CD4-positive, alpha-beta T cell treated with Interleukin-4 for 1 hour (primary cell): ENCODE measurements around the gene ZNF525.
A peak's percentile ranks its signal among the peaks of the same experiment; 100 is the strongest.
"Not testable (repeated sequence)": the region's sequence is repeated elsewhere in the genome, so short reads cannot be mapped to it uniquely, and the experiment has no call there.

ENCODE experiments used
- DNase-seq, 2 donors: peaks; one replicate each; pipeline ENCODE4 v3.0.0-alpha.2; 2020 to 2022

The ZNF525 gene

DNA sequence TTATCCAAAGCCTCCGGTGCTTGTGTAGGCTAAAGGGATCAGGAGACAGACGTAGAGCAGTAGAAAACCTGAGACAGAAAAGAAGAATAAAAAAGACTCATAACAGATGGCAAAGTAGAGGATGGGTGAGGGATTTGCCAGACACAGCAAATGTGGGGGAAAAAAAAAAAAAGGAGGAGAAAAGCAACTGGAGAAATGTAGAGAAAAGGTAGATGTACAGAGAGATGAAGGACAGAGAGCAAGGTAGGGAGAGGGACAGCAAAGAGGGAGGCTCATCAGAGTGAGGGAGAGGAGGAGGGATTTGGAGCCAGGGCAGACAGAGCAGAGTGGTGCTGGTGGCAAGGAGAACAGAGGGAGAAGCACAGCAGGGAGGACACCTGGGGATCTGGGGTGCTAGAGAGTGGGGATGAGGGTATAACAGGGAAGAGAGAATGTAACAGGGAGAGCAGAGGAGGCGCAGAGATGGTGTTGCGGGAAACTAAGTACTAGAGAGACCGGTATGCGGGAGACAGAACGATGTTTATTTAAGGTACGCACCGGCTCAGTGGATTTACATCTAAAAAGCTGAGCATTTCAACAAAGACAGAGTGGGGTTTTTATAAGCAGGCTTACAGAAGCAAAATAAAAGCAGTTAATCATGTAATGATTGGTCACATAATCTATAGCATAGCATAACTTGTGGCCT is 30.5 kb downstream of the ZNF525 start:
- not testable (repeated sequence) for DNase-seq

DNA sequence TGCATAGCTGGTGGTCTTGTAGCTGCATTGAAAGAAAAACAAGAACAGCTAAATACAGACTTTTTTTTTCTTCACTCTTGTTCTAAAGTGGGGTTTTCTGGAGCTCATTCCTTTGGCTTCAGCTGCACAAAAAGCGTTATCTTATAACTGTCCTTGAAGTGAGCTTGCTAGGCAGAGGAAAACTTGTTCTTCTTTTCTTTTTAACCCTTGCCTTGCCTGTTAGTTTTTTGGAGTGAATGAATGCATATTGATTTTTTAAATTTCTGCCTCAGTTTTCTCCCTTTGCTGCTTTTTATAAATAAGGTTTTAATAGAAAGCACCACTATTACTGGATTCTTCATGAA is 31.0 kb downstream of the ZNF525 start:
- no peak for DNase-seq

DNA sequence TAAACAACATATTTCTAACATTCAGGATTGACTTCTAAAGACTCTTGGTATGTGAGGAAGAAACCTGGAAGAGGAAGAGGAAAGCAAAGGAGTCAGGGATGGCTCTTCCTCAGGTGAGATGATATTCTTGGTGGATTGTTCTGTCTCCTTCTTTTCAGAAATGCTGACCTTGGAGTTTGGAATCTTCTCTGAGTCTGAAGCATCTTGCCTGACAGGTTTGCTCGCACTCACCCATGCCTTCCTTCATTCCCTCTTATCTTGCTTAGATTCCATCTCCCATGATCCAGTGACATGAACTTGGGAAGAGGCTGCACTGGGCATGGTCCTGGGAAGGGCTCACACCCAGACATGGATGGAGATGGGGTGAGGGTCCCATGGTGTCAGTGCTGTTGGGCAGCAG is 32.4 kb downstream of the ZNF525 start:
- DNase-seq: not testable (repeated sequence)

DNA sequence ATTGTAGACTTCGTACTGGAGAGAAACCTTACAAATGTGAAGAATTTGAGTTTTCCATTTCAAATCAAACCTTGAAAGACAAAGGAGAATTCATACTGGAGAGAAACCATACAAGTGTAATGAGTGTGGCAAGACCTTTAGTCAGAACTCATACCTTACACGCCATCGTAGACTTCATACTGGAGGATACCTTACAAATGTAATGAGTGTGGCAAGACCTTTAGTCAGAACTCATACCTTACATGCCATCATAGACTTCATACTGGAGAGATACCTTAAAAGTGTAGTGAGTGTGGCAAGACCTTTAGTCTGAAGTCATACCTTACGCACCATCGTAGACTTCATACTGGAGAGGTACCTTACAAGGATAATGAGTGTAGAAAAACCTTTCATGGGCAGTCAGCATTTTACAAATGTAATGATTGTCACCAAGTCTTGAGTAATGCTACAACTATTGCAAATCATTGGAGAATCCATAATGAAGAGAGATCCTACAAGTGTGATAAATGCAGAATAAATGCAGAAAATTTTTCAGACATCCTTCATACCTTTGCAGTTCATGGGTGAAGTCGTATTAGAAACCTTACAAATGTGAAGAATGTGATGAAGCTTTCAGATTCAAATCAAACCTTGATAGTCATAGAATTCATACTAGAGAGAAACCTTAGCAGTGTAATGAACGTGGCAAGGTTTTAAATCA is 44.1 kb downstream of the ZNF525 start:
- DNase-seq: no peak

DNA sequence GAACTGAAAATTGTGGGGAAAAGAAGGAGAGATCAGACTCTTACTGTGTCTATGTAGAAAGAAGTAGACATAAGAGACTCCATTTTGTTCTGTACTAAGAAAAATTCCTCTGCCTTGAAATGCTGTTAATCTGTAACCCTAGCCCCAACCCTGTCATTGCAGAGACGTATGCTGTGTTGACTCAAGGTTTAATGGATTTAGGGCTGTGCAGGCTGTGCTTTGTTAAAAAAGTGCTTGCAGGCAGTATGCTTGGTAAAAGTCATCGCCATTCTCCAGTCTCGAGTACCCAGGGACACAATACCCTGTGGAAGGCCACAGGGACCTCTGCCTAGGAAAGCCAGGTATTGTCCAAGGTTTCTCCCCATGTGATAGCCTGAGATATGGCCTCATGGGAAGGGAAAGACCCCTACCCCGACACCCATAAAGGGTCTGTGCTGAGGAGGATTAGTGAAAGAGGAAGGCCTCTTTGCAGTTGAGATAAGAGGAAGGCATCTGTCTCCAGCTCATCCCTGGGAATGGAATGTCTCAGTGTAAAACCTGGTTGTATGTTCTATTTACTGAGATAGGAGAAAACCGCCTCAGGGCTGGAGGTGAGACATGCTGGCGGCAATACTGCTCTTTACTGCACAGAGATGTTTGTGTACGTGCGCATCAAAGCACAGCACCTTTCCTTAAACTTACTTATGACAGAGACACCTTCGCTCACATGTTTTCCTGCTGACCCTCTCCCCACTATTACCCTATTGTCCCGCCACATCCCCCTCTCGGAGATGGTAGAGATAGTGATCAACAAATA is 55.2 kb downstream of the ZNF525 start:
- not testable (repeated sequence) for DNase-seq

DNA sequence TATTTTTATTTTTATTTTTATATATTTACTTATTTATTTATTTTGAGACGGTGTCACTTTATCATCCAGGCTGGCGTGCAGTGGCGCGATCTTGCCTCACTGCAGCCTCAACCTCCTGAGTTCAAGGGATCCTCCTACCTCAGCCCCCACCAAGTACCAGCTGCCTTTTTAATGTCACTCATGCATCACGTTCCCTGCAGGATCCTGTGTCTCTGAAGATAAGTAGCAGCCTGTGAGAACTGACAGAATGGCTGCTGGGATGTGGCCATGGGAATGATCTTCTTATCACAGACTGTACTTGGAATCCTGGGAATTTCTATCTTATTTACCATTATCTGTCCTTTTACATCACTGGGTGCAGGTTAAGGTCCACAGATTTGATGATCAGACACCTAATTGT is 57.0 kb downstream of the ZNF525 start:
- DNase-seq: no peak

DNA sequence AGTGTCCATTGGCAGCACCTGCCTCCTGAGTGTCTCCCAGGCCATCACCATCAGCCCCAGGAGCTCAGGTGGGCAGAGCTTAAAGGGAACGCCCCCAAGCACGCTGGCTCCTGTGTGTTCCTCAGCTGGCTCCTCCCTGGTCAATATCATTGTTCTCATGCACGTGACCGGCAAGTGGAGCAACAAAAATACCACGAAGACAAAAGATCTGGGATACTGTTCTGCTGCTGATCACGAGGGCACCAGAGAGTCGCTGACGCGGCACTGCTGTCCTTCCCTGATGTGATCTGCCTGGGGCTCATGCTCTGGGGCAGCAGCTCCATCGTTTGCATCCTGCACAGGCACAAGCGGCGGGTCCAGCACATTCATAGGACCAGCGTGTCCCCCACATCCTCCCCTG is 57.6 kb downstream of the ZNF525 start:
- DNase-seq: not testable (repeated sequence)

DNA sequence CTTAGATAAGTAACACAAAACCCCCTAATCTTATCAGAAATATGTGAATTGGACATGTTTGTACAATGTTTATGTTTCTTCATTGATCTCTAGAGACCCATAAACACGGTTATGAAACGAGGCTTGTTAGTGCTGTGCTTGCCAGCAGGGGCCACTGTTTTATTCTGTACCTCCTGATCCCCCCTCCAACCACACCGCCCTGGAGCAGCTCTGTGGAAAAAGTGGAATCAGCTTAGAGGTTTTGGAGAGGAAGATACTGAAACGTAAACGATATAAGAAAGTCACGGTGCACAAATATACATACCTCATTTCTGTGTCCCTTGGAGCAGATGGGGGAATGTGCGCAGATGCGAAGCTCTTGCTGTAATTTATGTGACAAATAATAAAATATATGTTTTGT is 58.2 kb downstream of the ZNF525 start:
- not testable (repeated sequence) for DNase-seq

DNA sequence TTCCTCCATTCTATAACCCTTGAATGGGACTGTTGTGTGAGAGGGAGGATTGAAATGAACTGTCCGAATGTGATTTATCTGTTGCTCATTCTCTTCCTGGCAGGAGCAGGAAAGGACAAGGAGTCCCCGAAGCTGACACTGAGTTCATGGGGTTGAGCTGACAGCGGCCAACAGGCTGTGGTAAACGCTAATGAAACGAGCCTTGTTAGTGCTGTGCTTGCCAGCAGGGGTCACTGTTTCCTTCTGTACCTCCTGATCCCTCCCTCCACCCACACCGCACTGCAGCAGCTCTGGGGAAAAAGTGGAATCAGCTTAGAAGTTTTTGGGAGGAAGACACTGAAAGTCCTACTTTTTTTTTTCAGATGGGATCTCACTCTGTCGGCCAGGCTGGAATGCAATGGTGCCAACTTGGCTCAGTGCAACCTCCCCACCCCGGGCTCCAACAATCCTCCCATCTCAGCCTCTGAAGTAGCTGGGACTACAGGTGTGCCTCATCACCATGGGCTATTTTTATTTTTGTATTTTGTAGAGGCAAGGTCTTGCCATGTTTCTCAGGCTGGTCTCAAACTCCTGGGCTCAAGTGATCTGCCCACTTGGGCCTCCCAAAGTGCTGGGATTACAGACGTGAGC is 59.6 kb downstream of the ZNF525 start:
- peak; percentile 70 to 71 for DNase-seq

DNA sequence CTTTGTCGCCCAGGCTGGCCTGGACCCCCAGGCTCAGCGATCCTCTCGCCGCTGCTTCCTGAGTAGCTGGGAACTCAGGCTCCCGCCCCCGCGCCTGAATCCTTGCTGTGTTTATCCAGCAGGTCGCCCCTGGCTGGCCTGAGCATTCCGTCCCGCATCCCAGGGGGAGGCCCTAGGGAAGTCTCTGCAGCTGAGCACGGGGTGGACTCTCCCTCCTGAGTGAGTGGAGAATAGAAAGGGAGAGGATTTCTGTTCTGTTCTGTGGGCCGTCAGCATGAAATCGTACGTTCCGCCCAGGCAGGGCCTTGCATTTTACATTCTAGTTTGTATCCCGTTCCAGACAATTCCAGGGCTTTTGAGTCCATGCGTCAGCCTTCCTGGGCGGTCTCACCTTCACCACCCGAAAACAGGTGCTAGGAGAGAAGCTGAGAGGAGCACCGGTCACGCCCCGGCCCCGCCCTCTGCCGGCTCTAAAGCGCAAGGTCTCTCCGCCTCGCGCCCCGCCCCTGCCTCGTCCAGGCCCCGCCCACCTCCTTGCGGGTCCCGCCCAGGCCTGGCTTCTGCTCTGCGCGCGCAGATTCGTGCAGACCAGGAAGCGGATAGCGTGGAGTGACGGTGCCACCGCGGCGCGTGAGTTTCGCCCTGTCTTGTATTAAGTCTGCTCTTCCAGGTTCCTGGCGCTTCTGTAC is 66.0 kb downstream of the ZNF525 start, which contains the start of gene ZNF761:
Gene ZNF761 (plus strand): TSS at position 586 of the 689 bp plus-strand sequence. CDS start 15,285 bp downstream, outside the sequence.
- peak; percentile 96 to 97 for DNase-seq

DNA sequence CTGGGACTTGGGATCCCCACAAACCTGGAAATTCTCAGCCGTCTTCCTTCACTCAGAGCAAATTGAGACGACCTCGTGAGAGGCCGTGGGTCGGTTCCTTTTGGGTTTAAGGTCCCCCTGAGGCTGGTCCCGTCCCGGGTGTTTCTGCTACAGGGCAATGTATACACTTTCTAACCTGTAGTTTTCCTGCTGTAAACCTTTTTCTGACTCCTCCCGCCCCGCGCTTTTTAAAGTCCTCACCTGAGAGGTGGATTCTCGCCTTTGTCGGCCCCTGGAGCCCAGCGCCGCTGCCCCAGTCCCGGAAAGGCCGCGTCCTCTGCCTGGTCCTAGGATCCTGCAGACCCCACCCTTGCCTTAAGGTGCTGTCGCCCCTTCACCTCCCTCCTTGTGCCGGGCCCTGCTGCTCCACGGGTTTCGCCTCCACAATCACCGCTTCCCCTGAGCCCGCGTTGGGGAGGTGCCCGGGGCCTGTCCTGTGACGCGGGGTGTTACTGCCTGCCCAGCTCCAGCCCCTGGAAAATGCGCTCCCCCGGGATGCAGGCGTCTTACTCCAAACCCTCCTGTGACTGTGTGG is 66.7 kb downstream of the ZNF525 start:
- no peak for DNase-seq
